Fibroblast of gingiva (primary cell): ENCODE measurements around the gene TMEM126B.
"Not testable (repeated sequence)": the region's sequence is repeated elsewhere in the genome, so short reads cannot be mapped to it uniquely, and the experiment has no call there.

Source experiments
- DNase-seq: peaks from one replicate; pipeline ENCODE4 v3.0.0-alpha.2; 2011; ENCODE audit warnings: low read depth

The TMEM126B gene

GRCh38 chr11:85647604-85648299, 19.4 kb downstream of the TMEM126B start, which contains the start of gene TMEM126A:
TSS of gene TMEM126A (plus strand) at chr11:85647967. CDS start at chr11:85650256, 2,289 bp downstream.
- peak; percentile 80 for DNase-seq

DNA sequence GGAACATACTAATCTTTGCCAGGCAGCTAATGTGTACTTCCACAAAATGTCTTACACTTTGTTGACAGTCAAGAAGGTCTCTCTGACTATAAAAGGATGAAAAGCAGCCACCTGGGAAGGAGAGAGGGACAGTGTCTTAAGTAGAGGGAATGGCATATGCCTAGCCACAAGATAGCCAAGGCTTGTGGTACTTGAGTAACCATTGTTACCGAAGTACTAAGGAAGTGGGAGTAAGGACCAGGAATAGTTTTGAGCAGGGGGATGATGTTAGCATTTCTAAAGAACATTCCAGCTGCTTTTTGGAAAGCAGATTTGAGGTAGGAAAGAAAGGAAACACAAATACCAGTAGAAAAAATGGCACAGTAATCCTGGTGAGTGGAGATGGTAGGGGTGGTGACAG, 22.7 kb downstream of the TMEM126B start:
- no peak for DNase-seq

DNA sequence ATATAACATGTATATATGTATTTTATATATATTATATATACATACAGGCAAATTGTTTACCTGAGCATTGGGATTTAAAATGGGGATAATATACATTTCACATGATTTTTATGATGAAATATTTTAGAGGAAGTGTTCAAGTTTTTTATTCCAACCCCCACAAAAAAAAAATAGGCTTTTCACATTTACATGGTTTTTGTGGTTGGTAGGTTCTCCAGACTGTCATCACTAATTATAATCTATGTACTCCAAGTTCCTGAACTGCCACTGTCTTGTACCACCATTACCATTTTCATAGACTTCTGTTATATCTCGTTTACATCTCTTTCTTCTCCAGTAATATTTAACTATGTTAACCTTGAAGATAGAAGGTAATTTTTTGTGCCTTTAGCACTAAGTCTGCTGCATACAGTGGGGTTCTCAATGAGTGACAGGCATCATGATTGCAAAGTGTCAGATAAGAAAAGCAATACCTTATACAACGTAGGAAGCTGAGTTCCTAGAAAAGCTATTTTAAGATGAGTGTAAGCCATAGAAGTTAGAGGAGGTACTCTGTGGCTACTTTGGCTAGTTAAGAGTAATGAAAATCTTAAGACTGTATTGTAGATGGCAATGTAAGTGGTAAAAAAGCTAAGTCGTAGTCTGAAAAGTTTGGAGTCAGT, 24.5 kb downstream of the TMEM126B start:
- no peak for DNase-seq

DNA sequence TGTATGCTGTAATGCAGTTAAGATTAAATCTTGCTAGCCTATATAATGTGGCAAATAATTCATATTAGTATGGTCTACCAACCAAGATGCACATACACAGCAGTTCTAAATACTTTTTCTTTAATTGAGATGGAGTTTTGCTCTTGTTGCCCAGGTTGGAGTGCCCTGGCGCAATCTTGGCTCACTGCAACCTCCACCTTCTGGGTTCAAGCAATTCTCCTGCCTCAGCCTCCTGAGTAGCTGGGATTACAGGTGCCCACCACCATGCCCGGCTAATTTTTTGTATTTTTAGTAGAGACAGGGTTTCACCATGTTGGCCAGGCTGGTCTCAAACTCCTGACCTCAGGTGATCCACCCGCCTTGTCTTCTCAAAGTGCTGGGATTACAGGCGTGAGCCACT, 25.9 kb downstream of the TMEM126B start:
- DNase-seq = not testable (repeated sequence)

DNA sequence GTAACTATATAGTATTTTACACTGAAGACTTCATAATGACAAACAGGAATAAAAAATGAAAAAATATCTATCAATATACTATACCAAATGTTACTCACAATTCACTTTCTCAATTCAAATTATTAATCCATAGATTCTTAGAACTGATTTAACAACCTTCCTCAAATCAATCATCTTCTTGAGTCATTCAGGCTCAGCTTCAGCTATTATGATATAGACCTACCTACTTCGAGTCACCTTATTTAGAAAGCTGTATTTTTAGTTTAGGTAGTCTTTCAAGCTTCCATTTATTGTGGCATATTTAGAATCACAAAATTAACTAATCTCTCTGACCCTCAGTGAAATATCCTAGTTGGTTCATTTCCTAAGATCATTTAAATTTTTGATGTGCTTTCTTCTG, 28.4 kb downstream of the TMEM126B start:
- DNase-seq = no peak

GRCh38 chr11:85658180-85658579, 29.8 kb downstream of the TMEM126B start:
- no peak for DNase-seq

DNA sequence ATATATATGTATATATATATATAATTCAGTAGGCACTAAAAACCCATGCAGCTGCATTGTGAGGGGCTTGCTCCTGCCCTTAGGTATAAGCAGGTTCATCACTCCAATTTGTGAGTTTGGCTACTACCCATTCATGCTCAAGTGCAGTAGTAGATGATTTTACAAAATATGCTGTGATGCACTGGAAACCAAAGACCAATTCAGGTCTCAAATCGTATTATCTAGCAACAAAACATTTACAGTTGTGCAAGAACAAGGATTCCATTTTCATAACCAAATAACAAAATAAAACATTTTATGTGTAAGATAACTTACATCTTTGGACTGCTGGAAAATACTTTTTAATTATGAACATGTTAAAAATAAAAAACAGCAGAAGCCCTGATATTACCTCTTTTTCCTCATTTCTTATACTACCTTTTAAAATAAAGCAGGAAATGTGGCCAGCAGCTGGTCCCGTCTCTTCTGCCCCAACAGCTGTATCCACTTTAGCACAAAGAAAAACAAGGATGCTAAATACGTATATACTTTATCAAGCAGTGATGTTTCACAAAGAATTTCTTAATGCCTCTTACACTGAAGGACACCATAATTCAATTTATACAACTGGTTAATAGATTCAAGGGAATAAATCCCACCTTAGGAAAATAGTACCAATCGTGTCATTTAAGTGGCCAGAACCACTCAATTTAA, 33.7 kb downstream of the TMEM126B start:
- peak; percentile 59 for DNase-seq

DNA sequence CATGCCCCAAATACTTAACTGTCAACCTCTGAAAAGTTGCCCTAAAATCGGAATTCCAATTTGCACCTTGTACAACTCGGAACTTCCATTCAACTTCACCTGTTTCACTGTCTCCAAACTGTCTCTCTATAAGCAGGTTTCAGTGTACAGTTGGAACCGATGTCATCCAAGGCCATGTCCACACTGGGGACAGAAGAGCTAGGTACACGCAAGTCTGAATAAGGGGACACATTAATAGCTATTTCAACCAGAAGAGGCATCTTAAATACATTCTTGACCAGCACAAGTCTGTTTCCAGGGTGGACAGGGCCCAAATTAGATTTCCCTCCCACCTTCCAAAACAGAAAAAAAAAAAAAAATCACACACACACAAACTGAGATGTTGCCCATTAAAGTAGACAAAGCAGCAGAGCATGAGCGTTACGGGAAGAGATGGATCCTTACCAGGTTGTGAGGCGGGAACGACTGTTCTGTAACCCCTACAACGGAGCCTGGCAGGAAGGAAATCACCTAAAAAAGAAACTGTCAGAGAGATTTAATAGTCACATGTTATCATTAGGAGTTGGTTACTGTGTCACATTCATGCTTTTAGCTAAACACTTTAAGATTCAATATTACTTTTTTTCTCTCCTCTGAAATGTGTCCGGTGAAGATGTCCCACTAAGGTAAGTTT, 34.8 kb downstream of the TMEM126B start:
- DNase-seq = no peak

GRCh38 chr11:85663753-85664614, 35.6 kb downstream of the TMEM126B start:
- DNase-seq = peak; percentile 70

GRCh38 chr11:85664615-85665481, 36.5 kb downstream of the TMEM126B start, which contains the start of gene CREBZF:
TSS of gene CREBZF (minus strand) at chr11:85665129. CDS start at chr11:85664875, 254 bp downstream.
- DNase-seq = peak; percentile 95

- DNase-seq = peak; percentile 30
These were observed 37.3 kb downstream of the TMEM126B start for GRCh38 chr11:85665733-85666132.

DNA sequence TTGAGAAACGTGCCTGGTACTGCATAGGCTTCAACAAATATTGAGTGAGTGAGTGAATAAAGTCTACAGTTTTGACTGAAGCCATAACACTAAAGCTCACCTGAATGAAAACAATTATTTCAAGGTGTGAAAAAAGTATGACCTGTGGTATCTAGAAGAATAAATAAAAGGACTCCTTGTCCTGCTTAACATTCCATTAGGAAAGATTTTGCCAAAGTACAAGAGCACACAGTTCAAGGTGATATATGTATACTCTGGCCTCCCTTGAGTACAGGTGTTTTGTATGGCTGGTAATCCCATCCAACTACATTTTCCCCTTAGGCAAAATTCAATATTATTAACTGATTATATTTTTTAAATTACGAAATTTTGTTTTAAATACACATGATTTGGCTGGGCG, 38.3 kb downstream of the TMEM126B start:
- no peak for DNase-seq

GRCh38 chr11:85668157-85668556, 39.8 kb downstream of the TMEM126B start:
- DNase-seq = no peak

DNA sequence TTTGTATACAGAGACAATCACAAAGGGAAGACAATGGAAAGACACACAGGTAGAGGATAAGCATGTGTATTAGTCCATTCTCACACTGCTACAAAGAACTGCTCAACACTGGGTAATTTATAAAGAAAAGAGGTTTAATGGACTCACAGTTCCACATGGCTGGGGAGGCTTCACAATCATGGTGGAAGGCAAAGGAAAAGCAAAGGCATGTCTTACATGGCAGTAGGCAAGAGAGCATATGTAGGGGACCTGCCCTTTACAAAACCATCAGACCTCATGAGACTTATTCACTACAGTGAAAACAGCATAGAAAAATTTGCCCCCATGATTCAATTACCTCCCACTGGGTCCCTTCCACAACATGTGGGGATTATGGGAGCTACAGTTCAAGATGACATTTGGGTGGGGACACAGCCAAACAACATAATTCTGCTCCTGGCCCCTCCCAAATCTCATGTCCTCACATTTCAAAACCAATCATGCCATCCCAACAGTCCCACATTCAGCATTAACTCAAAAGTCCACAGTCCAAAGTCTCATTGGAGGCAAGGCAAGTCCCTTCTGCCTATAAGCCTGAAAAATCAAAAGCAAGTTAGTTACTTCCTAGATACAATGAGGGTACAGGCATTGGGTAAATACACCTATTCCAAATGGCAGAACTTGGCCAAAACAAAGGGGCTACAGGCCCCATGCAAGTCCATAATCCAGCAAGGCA, 42.7 kb downstream of the TMEM126B start:
- not testable (repeated sequence) for DNase-seq

DNA sequence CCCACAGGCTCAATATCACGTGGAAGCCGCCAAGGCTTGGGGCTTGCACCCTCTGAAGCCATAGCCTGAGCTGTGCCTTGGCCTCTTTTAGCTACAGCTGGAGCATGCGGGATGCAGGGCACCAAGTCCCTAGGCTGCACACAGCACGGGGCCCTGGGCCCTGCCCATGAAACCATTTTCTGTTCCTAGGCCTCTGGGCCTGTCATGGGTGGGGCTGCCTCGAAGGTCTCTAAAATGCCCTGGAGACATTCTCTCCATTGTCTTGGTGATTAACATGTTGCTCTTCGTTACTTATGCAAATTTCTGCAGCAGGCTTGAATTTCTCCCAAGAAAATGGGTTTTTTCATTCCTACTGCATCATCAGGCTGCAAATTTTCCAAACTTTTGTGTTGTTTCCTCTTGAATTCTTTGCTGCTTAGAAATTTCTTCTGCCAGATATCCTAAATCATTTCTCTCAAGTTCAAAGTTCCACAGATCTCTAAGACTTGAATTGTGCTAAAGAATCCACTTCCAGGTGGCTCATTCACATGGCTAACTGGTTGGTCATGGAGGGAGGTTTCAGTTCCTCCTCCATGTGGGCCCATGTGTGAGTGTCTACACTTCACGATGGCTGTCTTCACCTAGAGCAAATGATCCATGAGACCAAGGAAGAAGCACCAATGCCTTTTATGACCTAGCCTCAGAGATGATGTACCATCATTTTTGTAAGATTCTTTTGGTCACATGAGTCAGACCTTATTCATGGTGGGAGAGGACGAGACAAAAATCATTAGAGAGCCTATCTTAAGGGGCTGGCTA, 43.9 kb downstream of the TMEM126B start:
- no peak for DNase-seq

DNA sequence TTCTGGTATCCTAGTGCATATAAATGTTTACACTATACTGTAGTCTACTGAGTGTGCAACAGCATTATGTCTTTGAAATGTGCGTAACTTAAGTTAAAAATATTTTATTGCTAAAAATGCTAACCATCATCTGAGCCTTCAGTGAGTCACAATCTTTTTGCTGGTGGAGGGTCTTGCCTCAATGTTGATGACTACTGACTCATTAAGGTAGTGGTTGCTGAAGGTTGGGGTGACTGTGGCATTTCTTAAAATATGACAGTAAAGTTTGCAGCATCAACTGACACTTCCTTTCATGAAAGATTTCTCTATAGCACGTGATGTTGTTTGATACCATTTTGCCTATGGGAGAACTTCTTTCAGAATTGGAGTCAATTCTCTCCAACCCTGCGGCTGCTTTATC, 45.0 kb downstream of the TMEM126B start:
- no peak for DNase-seq

DNA sequence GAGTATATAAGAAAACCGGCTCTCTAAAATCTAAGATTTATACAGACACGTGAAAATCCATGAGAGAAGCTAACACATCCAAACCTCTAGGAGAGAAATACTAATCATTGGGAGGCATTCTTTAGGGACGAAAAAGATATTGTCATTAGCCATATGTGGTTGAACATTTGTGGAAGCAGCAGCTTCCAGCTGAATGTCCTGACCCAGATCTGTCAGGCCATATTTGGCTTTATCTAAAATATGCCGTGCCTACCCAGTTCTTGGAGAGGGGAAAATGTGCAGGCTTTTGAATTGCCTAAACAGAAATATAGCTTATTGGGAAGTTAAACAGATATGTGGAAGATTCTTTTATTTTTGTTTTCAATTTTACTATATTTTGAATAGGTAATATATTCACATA, 51.2 kb downstream of the TMEM126B start:
- no peak for DNase-seq

DNA sequence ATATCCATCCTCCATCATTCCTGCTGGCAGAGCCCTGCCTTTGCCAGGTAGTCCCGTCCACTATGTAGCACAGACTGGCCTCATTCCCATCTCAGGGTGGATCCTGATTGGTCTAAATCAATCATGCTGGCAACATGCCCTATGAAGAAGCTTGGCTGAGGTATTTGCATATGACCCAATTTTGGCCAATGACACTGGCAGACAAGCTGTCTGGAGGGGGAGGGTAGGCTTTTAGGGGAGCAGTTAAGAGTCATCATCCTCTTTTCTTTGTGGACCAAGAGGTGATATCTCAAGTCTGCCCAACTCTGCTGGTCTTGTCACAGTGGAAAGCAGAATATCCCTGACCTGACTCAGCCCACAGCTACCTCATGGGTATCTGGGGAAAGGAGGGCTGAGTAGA, 52.5 kb downstream of the TMEM126B start:
- DNase-seq = no peak
